GM12865 (cell line): ENCODE data around the gene TOMM70.

Experiments
- DNase-seq: peaks from one replicate; pipeline ENCODE4 v3.0.0; 2010; ENCODE audit warnings: low read depth
- H3K4me3 ChIP-seq: 2 replicates; pipeline ENCODE4 v1.5.1; 2011; ENCODE audit warnings: mild to moderate bottlenecking, low read depth, low read length, control low read depth
- CTCF ChIP-seq: IDR thresholded peaks from 2 replicates; pipeline ENCODE4 v1.5.1; 2011; ENCODE audit warnings: low read length, control low read depth, low read depth, inconsistent platforms; ENCODE audit not compliant: insufficient read depth; ENCODE audit errors: missing control alignments

TOMM70 gene

GRCh38 chr3:100437721-100438622 is 37.1 kb upstream of the TOMM70 start:
- no peak for DNase-seq

GRCh38 chr3:100436951-100437350 is 36.1 kb upstream of the TOMM70 start:
- TF ChIP-seq CTCF: no peak
- H3K4me3 ChIP-seq: no peak overlapping the region
- no peak for DNase-seq

More at GRCh38 chr3:100437721-100438622, 37.1 kb upstream of the TOMM70 start:
- no peak for TF ChIP-seq CTCF
- no peak overlapping the region for H3K4me3 ChIP-seq

- TF ChIP-seq CTCF: no peak
- H3K4me3 ChIP-seq: no peak overlapping the region
- no peak for DNase-seq
Observed at GRCh38 chr3:100429187-100429716, 28.4 kb upstream of the TOMM70 start.

- H3K4me3 ChIP-seq: no peak overlapping the region
- no peak for DNase-seq
- TF ChIP-seq CTCF: no peak
Observed at GRCh38 chr3:100427699-100428098, 26.8 kb upstream of the TOMM70 start.

GRCh38 chr3:100426067-100426682 is 25.3 kb upstream of the TOMM70 start:
- TF ChIP-seq CTCF: no peak
- H3K4me3 ChIP-seq: no peak overlapping the region
- DNase-seq: no peak

- DNase-seq: no peak
- no peak for TF ChIP-seq CTCF
Observed at GRCh38 chr3:100425316-100425715, 24.4 kb upstream of the TOMM70 start.

More at GRCh38 chr3:100425316-100425715, 24.4 kb upstream of the TOMM70 start:
- no peak overlapping the region for H3K4me3 ChIP-seq
